Colonic mucosa (tissue), 4 donors: ENCODE data around the gene UPK1B. TPM values are rescaled to one million over a fixed set of nuclear protein-coding genes. Genes with fewer than 3 reads are reported as not detected.

Experiments
- DNase-seq: peaks from one replicate; pipeline ENCODE4 v3.0.0-alpha.2; 2020
- H3K27ac ChIP-seq: fragments of 200-600 bp; one replicate; pipeline ENCODE4 v1.8.0; 2021
- H3K27me3 ChIP-seq: fragments of 200-600 bp; one replicate; pipeline ENCODE4 v1.8.0; 2021
- H3K36me3 ChIP-seq: fragments of 200-600 bp; one replicate; pipeline ENCODE4 v1.8.0; 2021
- H3K4me1 ChIP-seq: fragments of 200-600 bp; one replicate; pipeline ENCODE4 v1.8.0; 2021; ENCODE audit warnings: mild to moderate bottlenecking
- H3K4me3 ChIP-seq: fragments of 200-600 bp; one replicate; pipeline ENCODE4 v1.8.0; 2021
- H3K9ac ChIP-seq, 2 donors: one replicate each; pipeline ENCODE4 v1.7.0; 2013; ENCODE audit warnings: control low read depth in 2 of 2, low read depth in 2 of 2, low read length in 2 of 2
- H3K9me3 ChIP-seq: fragments of 200-600 bp; one replicate; pipeline ENCODE4 v1.8.0; 2021
- CTCF ChIP-seq: fragments of 200-600 bp; IDR thresholded peaks from one replicate; pipeline ENCODE4 v1.8.0; 2022; ENCODE audit warnings: antibody characterized with exemption, mild to moderate bottlenecking
- intact Hi-C: fragments of 100-400 bp; cut with DNase I; formaldehyde crosslinking; loops from one replicate; pipeline ENCODE4 v1.14.1; 2022
- total RNA-seq, 2 donors: library from RNA; stranded (reverse); fragmentation: NEBNext Ultra II Directional in 1 of 2; extraction: Animal tissue kit (Norgen Biotek cat#: 25700) in 1 of 2; gene quantifications; one replicate each; pipeline ENCODE4 v1.2.1, GENCODE V29; 2021
- donor health status: healthy.
- donor health status: DM: no; HTN: no; CAD: no.
- donor health status: DM: no; HTN: no; CAD: no.

The UPK1B gene
- total RNA-seq, 2 donors from 2014 or later = not detected

GRCh38 chr3:119195151-119195476 lies 21.7 kb downstream of the UPK1B start:
- Histone ChIP-seq H3K9ac (no peak overlapping the region), H3K27ac (no peak overlapping the region), H3K4me3 (no peak overlapping the region), H3K4me1 (no peaks in the 10 kb centered on the region), H3K9me3 (no peaks in the 10 kb centered on the region), H3K36me3 (no peaks in the 10 kb centered on the region), H3K27me3 (no peaks in the 10 kb centered on the region)
- intact Hi-C loops = no loop called here
- TF ChIP-seq CTCF = no peak
- no peak for DNase-seq

- H3K27me3 ChIP-seq = no peaks in the 10 kb centered on the region
Observed at GRCh38 chr3:119195911-119196310, 22.5 kb downstream of the UPK1B start.

GRCh38 chr3:119205209-119205608 lies 31.8 kb downstream of the UPK1B start:
- intact Hi-C loops = no loop called here
- no peaks in the 10 kb centered on the region for H3K9me3 ChIP-seq
- TF ChIP-seq CTCF = no peak
- no peak for DNase-seq
- no peak overlapping the region for H3K27ac ChIP-seq
- no peaks in the 10 kb centered on the region for H3K36me3 ChIP-seq
- no peaks in the 10 kb centered on the region for H3K27me3 ChIP-seq
- H3K9ac ChIP-seq = no peak overlapping the region
- peaks cover 3% of the 10 kb centered on the region for H3K4me1 ChIP-seq
- no peak overlapping the region for H3K4me3 ChIP-seq

More at GRCh38 chr3:119195911-119196310, 22.5 kb downstream of the UPK1B start:
- intact Hi-C loops = no loop called here
- Histone ChIP-seq H3K4me3 (no peak overlapping the region), H3K27ac (no peak overlapping the region), H3K9ac (no peak overlapping the region), H3K9me3 (no peaks in the 10 kb centered on the region), H3K4me1 (no peaks in the 10 kb centered on the region), H3K36me3 (no peaks in the 10 kb centered on the region)
- no peak for TF ChIP-seq CTCF
- no peak for DNase-seq

GRCh38 chr3:119205685-119206084 lies 32.3 kb downstream of the UPK1B start:
- H3K36me3 ChIP-seq = no peaks in the 10 kb centered on the region
- H3K4me3 ChIP-seq = no peak overlapping the region
- H3K9me3 ChIP-seq = no peaks in the 10 kb centered on the region
- no peak overlapping the region for H3K9ac ChIP-seq
- no peak for TF ChIP-seq CTCF
- no peak for DNase-seq
- H3K27ac ChIP-seq = no peak overlapping the region
- peaks cover 3% of the 10 kb centered on the region for H3K4me1 ChIP-seq
- intact Hi-C loops = no loop called here
- no peaks in the 10 kb centered on the region for H3K27me3 ChIP-seq

- H3K27me3 ChIP-seq = no peaks in the 10 kb centered on the region
- intact Hi-C loops = no loop called here
- H3K4me3 ChIP-seq = no peak overlapping the region
- H3K9me3 ChIP-seq = no peaks in the 10 kb centered on the region
- DNase-seq = no peak
- H3K27ac ChIP-seq = no peak overlapping the region
- H3K36me3 ChIP-seq = no peaks in the 10 kb centered on the region
- TF ChIP-seq CTCF = no peak
- H3K4me1 ChIP-seq = peaks cover 3% of the 10 kb centered on the region
- no peak overlapping the region for H3K9ac ChIP-seq
Observed at GRCh38 chr3:119206611-119207511, 33.5 kb downstream of the UPK1B start.
